ENCODE results near the gene MLLT10. TPM values are rescaled to one million over a fixed set of nuclear protein-coding genes. Genes with fewer than 3 reads are reported as not detected.

MLLT10 gene
- 45.2 TPM for total RNA-seq (2021; ENCODE audit: unreplicated experiment)
- polyA plus RNA-seq (2012), result 17.3 and 25.3 TPM in 2 replicates
- percentile 91 among the genes with signal in this experiment for Bru-seq, nascent RNA
- BruChase-seq, experiment 1, labeled RNA remaining after a 6-hour chase, result percentile 77 among the genes with signal in this experiment
- percentile 87 among the genes with signal in this experiment for BruChase-seq, experiment 2, labeled RNA remaining after a 2-hour chase
- long read RNA-seq, full-length matches to known transcripts, result 2 of 24 reads
- long read RNA-seq, partial matches to known transcripts, result 14 of 24 reads
- long read RNA-seq, other reads (novel, unspliced or antisense), result 8 of 24 reads

GRCh38 chr10:21533467-21534279, at the start of gene MLLT10:
TSS of gene MLLT10 (plus strand) at chr10:21534232. CDS start at chr10:21534645, 413 bp downstream.
- Histone ChIP-seq H4K20me1 (ENCODE audit: insufficient read depth) (no peaks in the 10 kb centered on the region), H3K27me3 (ENCODE audit: insufficient read depth, low read length) (no peaks in the 10 kb centered on the region)
- CTCF ChIA-PET, result interaction anchor here (0.6 to 1.2 kb wide), 2 partner anchors 255 to 839 kb away, joined by 3 read pairs; no protein-coding TSS in a partner anchor

More at GRCh38 chr10:21533467-21534279, at the start of gene MLLT10:
- peaks cover 21 to 65% of the 10 kb centered on the region in 2 experiments; a peak in 3 of 4 replicates for H3K4me1 ChIP-seq (ENCODE audit: control insufficient read depth in 1 of 2, insufficient read depth in 2 of 2, low read length in 2 of 2)
- TF ChIP-seq CTCF (IDR thresholded peaks at IDR 0.05 in 2 of 3, conservative IDR thresholded peaks at IDR 0.05 in 1 of 3; ENCODE audit: borderline replicate concordance in 1 of 3, insufficient read depth in 1 of 3, low read depth in 2 of 3, low read length in 2 of 3) (peak in 2 of 3 experiments; percentile 28 to 34; a peak in 3 of 6 replicates), EGR1 (IDR thresholded peaks at IDR 0.05; ENCODE audit: low read depth) (peak; percentile 84), CEBPB (IDR thresholded peaks at IDR 0.05; ENCODE audit: low read depth) (no peak), RAD21 (IDR thresholded peaks at IDR 0.05; ENCODE audit: low read depth) (0 out of 2 replicates have a peak, but pooled peaks have one; percentile 0), POLR2AphosphoS5 (IDR thresholded peaks at IDR 0.05; ENCODE audit: low read depth, low read length) (peak; percentile 86), SP1 (IDR thresholded peaks at IDR 0.05; ENCODE audit: low read depth) (peak; percentile 30; the same call in 1 of the 2 replicates), SRF (IDR thresholded peaks at IDR 0.05; ENCODE audit: low read depth) (no peak), POLR2A (IDR thresholded peaks at IDR 0.05; ENCODE audit: borderline replicate concordance, extremely low read depth, insufficient read depth, insufficient read length) (peak; percentile 63), CBX3 (IDR thresholded peaks at IDR 0.05; ENCODE audit: low read depth) (no peak), TCF7L2 (IDR thresholded peaks at IDR 0.05; ENCODE audit: borderline replicate concordance, extremely low read depth, insufficient read depth, insufficient read length) (peak; percentile 89), ZFX (IDR thresholded peaks at IDR 0.05) (peak; percentile 42; the same call in 1 of the 2 replicates), YY1 (IDR thresholded peaks at IDR 0.05; ENCODE audit: extremely low read depth, insufficient replicate concordance, low read depth, low read length) (peak; percentile 31), SIN3A (IDR thresholded peaks at IDR 0.05; ENCODE audit: low read depth) (peak; percentile 59; the same call in 1 of the 2 replicates)
- TF ChIP-seq, protein P1, sequence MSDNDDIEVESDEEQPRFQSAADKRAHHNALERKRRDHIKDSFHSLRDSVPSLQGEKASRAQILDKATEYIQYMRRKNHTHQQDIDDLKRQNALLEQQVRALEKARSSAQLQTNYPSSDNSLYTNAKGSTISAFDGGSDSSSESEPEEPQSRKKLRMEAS (IDR thresholded peaks at IDR 0.05), result peak; percentile 83
- TF ChIP-seq, protein P2, sequence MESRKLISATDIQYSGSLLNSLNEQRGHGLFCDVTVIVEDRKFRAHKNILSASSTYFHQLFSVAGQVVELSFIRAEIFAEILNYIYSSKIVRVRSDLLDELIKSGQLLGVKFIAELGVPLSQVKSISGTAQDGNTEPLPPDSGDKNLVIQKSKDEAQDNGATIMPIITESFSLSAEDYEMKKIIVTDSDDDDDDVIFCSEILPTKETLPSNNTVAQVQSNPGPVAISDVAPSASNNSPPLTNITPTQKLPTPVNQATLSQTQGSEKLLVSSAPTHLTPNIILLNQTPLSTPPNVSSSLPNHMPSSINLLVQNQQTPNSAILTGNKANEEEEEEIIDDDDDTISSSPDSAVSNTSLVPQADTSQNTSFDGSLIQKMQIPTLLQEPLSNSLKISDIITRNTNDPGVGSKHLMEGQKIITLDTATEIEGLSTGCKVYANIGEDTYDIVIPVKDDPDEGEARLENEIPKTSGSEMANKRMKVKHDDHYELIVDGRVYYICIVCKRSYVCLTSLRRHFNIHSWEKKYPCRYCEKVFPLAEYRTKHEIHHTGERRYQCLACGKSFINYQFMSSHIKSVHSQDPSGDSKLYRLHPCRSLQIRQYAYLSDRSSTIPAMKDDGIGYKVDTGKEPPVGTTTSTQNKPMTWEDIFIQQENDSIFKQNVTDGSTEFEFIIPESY (IDR thresholded peaks at IDR 0.05; ENCODE audit: extremely low read depth, insufficient replicate concordance, low read length), result no peak
- ATAC-seq (peak; percentile 84), DNase-seq (ENCODE audit: low read depth, low spot score) (peak; percentile 81)
- no peaks in the 10 kb centered on the region for H3K9me3 ChIP-seq (ENCODE audit: control insufficient read depth in 1 of 2, insufficient read depth in 1 of 2, low read depth in 1 of 2, low read length in 2 of 2)
- peak within 1 kb of the TSS; percentile 60 to 70 for H3K4me3 ChIP-seq (replicated peaks in 1 of 2; ENCODE audit: low read depth in 1 of 2, low read length in 2 of 2)
- no peaks in the 10 kb centered on the region for H3K9me2 ChIP-seq (ENCODE audit: insufficient read depth)
- H3K9ac ChIP-seq (ENCODE audit: low read length), result peak within 1 kb of the TSS; percentile 69
- no peak within 1 kb of the TSS for H2AFZ ChIP-seq (ENCODE audit: low read depth, low read length, poor library complexity, severe bottlenecking)
- H3K36me3 ChIP-seq (ENCODE audit: control insufficient read depth in 1 of 2, insufficient read depth in 2 of 2, low read length in 2 of 2), result peaks cover 4 to 5% of the 10 kb centered on the region in 2 experiments; a peak in 3 of 4 replicates
- BruUV-seq (replicated peaks), result TSS peak; percentile 95
- POLR2A ChIA-PET, result no interaction called here
- intact Hi-C loops (cut with micrococcal nuclease), result loop anchor here (2.0 to 5.0 kb wide), 2 partner anchors 255 to 361 kb away; no protein-coding TSS in a partner anchor
- peaks cover 36% of the 10 kb centered on the region for H3K79me2 ChIP-seq (ENCODE audit: insufficient read depth, low read length)
- RAD21 ChIA-PET (ENCODE audit: low non-redundant PET in 1 of 2, low total read pairs in 2 of 2, uncharacterized antibody in 2 of 2, unreplicated experiment in 2 of 2), result interaction anchor here in 1 of 2 experiments (0.7 kb wide), 1 partner anchor 17 kb away, joined by 4 read pairs; no protein-coding TSS in a partner anchor
- peak within 1 kb of the TSS; percentile 76 for H3K27ac ChIP-seq (ENCODE audit: low read depth, low read length)
- peak within 1 kb of the TSS; percentile 85 for H3K4me2 ChIP-seq (ENCODE audit: low read length)
